Ammon's horn (tissue), 1 donor: ENCODE data around the gene PAXX.

Source experiments
- DNase-seq: peaks from one replicate; pipeline ENCODE4 v3.0.0-alpha.2; 2016; ENCODE audit warnings: low spot score

The PAXX gene, protein sequence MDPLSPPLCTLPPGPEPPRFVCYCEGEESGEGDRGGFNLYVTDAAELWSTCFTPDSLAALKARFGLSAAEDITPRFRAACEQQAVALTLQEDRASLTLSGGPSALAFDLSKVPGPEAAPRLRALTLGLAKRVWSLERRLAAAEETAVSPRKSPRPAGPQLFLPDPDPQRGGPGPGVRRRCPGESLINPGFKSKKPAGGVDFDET

DNA sequence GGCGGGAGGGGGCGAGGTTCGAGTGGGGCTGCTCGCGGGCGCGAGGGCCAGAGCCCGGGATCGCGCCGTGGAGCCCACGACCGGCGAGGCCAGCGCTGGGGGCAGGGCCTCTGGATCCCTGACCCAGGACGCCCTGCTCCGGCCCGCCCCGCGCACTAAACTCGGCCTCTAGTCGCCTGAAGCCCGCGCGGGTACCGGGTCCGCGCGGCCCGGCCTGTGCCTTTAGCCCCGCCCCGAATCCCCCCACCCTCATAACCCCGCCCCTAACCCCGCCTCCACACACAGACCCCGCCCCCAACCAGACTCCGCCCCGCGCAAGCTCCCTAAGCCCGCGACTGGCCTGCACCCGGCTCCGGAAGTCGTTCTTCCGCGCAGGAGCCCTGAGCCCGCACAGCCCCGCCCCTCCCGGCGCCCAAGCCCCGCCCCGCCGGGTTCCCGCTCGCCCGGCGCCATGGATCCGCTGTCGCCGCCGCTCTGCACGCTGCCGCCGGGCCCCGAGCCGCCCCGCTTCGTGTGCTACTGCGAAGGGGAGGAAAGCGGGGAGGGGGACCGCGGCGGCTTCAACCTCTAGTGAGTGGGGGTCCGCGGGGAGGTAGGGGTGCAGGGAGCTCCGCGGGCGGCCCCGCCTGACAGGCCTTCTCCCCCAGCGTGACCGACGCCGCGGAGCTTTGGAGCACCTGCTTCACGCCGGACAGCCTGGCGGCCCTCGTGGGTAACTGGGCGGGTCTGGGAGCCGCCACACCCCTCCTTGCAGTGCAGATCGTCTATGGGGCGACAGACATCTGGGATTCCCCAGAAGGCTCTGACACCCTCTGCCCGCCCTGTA lies at the start of gene PAXX:
PAXX (plus strand) TSS at position 430 of the 826 bp plus-strand sequence; CDS start at position 452, 22 bp downstream.
- DNase-seq: peak; percentile 92

DNA sequence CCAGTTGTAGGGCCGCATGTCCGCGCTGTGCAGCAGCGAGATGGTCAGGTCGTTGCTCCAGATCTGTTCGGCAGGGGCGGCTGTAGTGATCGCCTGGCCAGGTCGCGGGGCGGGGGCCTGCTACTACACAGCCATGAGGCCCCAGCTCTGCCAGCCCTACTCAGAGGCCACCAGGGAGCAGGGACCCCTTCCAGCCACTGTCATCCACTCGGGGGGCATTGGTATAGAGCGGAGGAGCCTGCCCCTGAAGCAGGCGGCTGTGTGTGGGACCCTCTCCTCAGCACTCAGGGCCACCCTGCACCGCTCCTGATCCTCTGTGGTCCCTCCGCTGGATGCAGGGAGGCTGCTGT lies 49.4 kb upstream of the PAXX start:
- no peak for DNase-seq

DNA sequence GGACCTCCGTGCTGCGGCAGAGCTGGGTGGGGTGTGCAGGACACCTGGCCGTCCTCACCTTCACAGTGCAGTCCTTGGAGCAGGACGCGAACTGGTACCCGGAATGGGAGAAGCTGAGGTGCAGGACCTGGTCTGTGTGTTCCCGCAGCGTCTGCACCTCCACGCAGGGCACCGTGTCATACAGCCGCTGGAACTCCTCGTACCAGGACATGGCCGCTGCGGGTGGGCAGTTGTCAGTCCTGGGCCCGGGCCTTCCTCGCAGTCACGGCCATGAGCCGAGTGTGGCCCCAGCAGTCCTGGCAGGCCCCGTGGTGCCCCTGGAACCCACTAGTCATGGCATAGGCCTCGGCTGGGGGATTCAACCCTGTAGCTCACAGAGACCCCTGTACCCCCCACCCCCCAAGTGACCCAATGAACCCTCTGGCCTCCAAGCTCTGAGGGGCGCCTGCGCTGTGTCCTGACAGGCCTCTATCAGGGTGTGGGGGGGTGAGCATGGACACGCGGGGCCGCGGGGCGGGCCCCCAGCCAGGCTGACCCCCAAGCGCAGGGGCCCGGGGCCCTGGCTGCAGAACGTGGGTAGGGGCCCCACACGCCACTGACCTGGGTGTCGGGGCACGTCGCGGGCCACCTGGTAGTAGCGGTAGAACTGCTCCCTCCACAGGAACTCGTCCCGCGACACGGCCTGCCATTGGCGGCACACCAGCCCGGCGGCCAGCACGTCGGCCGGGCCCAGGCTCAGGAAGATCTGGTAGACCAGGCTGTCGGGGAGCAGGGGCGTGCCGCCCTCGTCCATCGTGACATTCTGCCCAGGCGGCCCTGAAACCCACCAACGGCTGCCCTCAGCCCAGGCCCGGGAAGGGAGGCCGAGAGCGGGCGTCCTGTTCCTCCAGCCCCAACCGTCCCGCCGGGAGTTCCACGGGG lies 48.7 kb upstream of the PAXX start:
- DNase-seq: no peak

DNA sequence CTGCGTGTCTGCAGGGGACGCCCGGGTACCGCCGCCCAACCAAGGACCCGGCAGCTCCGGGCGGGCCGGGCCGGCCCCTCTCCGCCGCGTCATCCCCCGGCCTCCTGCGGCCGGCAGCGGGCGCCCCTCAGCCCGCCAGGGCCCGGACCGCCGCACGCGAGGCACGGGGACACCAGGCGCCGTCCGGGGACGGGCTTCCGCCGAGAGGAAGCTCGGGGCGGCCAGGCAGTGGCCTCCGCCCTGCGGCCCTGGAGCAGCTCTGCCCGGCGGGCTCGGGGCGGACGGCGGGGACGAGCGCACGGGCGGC lies 48.1 kb upstream of the PAXX start:
- DNase-seq: no peak

DNA sequence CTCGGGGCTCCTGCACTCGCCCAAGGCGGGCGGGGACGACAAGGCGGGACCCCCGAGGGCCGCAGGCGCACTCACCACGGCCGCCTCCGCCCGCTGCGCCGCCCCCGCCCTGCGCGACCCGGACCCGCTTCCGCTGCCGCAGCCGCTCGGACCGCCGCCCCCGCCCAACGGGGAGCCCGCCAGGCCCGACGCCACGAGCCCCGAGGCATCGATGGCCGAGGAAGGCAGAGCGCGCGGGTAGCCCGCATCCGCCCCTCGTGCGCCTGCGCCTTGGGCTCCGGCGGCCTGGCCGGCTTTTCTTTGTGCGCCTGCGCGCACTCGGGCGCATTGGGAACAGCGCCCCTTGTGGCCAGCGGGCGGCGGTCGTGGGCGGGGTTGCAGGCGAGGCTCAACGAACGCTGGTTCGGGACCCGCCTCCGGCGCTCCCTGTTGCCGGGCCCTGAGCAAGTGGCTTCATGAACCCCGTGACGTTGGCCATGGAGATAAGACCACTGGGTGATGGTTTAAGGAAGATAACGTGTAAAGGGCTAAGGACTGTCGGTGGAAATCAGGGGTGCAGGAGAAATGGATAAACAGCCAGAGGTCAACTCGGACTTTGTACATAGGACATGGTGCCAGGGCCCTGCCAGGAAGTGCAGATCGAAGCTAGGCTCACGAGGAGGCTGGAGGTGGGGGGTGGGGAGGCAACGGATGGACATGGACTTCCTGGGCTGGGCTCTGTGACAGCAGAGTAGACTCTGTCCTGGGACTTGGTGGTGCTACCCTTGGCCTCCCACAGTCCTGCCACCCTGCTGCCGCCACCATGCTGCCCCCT lies 47.5 kb upstream of the PAXX start, which contains the start of the genes C8G and FBXW5:
C8G (plus strand) TSS at position 725 of the 814 bp plus-strand sequence; CDS start at position 803, 78 bp downstream.
FBXW5 (minus strand) TSS at position 220 of the 814 bp plus-strand sequence. CDS start 655 bp downstream, outside the sequence.
- peak; percentile 92 for DNase-seq

DNA sequence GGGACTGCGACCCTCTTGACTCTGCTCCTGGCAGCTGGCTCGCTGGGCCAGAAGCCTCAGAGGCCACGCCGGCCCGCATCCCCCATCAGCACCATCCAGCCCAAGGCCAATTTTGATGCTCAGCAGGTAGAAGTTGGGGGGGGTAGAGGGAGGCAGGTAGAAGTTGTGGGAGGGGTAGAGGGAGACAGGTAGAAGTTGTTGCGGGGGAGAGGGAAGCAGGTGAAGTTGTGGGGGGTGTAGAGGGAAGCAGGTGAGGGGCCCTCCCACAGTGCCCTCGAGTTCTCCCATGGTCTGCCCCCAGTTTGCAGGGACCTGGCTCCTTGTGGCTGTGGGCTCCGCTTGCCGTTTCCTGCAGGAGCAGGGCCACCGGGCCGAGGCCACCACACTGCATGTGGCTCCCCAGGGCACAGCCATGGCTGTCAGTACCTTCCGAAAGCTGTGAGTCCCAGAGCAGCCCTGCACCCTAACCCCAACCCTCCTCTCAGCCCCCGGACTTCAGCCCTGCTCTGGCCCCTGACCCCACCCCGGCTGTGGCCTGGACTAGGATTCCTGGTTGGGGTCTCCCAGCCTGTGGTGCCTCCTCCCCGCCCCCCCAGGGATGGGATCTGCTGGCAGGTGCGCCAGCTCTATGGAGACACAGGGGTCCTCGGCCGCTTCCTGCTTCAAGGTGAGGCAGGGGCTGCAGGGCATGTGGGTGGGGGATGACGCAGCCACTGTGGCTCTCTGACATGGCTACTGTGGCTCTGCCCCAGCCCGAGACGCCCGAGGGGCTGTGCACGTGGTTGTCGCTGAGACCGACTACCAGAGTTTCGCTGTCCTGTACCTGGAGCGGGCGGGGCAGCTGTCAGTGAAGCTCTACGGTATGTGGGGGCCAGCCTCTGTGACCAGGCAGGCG lies 46.6 kb upstream of the PAXX start:
- DNase-seq: no peak

DNA sequence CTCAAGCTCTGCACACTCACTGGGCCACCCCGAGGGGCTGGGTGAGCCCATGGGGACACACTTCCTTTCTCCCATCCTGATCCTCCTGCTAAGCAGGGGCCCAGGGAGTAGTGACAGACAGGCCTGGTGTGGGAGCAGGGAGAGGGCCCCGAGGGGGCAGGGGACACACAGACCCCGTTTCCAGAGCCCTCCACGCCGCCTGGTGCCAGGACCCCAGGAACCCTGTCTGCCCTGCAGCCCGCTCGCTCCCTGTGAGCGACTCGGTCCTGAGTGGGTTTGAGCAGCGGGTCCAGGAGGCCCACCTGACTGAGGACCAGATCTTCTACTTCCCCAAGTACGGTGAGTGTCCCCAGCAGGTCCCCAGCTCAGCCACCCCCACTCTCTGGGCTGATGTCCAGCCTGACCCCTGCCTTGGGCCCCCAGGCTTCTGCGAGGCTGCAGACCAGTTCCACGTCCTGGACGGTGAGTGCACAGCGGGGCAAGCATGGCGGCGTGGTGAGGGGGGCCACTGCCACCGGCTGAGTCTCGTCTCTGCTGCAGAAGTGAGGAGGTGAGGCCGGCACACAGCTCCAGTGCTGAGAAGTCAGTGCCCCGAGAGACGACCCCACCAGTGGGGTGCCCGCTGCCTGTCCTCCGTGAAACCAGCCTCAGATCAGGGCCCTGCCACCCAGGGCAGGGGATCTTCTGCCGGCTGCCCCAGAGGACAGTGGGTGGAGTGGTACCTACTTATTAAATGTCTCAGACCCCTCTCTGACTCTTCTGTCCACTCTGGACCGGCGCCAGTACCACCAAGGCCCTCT lies 45.8 kb upstream of the PAXX start:
- no peak for DNase-seq

DNA sequence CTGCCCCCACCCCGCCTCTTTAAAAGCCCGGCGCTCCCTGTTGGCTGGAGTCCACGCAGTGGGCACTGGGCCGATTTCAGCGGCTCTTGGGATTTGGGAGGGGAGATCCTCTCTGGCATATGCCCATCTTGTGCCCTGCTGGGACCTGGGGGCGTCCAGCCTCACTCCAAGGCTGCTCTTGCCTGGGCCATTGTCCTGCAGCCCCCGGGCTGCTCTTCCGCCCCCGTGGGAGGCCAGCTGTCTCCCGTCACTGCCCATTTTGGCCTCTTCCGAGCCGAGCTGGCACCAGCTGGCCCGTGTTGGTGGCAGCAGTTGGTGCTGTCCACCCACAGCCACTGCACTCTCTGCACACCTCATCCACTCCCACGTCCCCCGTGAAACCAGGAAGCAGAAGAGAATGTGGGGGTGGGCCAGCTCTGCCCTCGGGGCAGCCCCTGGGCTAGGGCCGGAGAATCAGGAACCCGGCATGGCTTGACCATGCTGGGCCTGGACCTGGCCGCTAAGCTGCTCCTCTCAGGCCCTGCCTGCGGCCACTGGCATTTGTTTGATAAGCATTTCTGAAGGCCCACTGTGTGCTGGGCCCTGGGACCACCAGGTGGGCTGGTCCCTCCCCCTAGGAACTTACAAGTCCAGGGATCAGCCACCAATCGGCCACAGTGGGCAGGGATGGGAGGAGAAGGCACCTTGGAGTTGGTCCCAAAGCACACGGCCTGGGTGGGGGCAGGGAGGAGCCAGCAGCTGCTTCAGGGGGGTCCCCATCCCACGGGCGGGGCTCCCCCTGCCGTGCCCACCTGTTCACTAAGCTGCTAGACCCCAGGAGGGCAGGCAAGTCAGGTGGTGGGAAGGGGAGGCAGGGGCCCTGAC lies 45.0 kb upstream of the PAXX start:
- DNase-seq: peak; percentile 65

DNA sequence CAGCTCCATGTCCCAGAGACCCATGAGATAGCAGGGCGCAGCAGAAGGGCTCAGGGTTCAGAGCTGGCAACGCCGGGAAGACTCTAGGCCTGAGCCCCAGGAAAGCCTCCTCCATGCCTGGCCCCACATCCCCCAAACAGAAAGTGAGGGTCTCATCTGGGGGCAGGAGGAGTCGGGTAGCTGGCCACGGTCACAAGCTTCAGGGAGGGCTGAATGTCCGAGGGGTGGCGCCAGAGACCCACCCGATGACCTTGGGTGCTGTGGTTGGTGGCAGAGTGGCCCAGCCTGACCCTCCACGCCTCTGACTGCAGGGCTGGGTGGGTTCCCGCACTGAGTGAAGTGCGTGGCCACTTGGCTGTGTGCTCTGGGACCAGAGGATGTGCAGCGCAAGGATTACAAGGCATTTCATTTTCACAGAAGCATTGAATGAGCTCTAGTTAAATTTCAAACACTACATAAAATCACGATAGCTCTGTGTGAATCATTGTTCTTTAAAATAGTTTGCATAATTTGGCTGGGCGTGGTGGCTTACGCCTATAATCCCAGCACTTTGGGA lies 44.2 kb upstream of the PAXX start:
- DNase-seq: peak; percentile 85

DNA sequence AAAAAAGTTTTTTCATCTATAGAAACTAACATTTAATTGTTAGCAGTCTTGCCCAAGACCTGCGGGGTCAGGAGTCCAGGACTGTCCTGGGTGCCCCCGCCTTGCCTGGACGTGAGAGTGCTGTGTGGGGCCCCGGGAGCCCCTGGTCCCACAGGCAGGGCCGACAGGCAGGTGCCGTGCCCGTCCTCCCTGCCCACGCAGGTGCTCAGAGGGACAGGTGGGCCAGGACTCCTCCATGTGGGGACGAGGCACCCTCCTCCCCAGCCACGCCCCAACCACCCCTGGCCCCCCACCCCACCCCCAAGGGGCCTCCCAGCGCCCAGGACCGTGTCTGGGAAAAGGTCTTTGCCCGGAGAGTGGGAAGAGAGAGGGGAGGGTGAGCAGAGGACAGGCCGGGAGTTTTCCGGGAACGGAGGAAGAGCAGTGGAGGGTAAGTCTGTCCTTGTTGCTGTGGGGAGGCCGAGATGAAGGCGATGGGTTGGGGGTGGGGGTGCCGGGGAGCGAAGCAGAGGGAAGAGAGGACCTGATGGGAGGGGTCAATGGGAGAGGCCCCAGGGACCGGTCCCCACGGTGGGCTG lies 42.9 kb upstream of the PAXX start:
- no peak for DNase-seq

DNA sequence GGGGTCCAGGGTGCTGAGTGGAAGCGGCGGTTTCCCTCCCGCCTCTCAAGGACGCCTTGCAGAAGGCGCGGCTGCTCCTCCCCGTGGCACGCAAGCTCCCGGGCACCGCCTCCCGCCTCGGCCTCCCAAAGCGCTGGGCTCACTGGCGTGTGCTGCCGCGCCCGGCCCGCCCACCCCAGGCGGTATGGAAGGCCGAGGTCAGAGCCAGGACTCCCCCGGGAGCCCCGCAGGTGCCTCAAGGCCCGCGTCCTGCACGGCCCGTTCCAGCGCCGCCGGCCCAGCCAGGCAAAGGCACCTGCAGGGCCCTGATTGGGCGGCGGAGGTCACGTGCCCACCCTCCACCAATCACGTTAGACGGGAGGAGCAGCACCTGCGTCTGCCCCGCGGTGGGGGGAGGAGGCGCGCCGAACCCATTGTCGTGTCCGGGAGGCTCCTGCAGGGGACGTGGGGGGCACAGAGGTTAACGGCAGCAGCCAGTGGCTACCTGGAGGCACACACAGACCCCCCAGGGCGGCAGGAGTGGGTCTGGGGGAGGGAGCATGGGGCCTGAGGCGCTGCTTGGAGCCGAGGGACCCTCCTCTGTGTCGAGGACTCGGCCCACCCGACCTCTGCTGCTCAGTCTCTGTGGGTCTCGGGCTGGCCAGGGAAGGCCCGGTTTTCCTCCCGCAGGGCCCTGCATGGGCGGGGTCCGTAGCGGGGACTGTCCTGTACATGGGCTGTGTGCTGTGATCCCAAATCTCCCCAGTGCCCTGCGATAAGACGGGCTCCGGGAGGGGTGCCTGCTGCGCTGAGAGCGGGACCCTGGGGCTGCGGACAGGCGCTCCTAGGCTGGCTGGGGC lies 42.2 kb upstream of the PAXX start:
- DNase-seq: peak; percentile 98

DNA sequence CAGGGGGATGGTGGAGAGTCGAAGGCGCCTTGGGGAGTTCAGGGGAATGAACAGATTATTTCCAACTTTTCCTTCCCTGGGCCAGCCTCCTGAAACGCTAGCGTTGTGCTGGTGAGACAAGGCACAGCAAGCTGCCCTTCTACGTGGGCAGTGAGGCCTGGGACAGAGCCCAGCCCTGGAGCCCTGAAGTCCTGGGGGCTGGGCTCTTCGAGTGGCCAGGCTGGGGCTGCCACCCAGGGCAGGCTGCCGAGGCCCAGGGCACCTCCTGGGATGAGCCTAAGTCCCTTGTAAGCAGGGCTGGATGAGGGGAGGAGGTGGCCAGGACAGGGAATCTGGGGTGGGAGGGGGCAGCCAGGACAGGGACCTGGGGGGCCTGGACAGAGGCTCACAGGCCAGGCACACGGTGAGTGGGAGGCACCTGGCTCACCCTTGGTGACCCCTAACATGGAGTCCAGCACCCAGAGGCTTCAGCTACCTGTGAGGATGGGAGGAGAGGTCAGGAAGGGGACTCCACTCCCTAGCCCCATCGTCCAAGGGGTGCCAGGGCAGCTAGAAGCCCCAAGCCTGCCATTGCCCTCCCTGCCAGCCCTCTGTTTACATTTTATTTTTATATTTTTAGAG lies 41.5 kb upstream of the PAXX start:
- no peak for DNase-seq

DNA sequence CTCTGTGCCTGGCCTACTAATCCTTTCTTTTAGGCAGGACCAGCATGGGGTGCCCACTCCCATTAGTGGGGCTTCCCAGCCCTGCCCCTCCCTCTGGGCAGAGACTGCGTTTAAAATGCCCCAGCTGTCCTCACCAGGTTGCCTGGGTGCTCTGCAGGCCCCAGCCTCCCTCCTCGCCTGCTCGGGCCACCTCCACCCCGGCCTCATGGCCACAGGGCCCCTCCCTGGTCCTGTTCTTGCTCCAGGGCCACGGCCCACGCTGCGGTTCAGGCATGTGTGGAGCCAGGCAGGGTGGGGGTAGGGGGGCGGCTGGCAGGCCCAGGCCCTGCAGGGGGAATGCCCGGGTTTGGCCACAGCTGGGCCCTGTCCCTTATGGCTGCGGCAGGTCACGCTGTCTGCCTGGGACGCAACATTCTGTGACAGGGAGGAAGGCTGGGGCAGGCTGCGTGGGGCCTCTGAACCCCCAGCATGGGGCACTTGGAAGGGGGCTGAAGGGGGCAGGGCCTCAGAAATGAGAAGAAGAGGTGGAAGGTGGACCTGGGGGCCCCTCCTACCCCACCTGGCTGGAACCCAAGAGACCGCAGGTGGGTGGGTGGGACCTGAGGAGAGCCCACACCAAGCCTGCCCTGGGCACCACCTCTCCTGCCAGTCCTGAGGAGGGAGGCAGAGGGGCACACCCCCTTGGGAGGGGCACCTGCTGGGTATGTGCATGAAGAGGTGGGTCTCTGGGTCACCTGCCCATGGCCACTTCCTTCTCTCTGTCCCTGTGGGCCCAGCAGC lies 40.5 kb upstream of the PAXX start, which contains the start of gene LCN12:
LCN12 (plus strand) TSS at position 733 of the 780 bp plus-strand sequence. CDS start 55 bp downstream, outside the sequence.
- DNase-seq: no peak

DNA sequence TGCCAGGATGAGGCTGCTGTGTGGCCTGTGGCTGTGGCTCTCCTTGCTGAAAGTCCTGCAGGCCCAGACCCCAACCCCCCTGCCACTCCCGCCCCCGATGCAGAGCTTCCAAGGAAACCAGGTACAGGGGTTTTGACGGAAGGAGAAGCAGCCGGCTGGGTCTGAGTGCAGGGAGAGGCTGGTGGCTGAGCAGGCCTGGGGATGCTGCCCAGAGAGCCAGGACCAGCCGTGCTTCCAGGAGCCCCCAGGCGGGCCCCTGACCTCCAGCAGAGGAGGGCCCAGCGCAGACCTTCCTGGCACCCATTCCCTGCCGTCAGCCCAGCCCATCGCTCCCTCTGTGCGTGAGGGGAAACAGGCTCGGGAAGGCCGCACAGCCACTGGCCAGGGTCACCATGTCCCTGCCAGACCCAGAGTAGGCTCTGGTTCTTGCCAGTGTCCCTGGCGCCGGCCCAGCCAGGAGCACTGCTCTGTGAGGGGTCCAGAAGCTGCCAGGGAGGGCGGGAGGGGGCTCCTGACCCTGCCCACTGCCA lies 39.8 kb upstream of the PAXX start:
- DNase-seq: peak; percentile 61
